Esophagus (tissue), 2 donors: ENCODE results near the gene FSHR. TPM values are rescaled to one million over a fixed set of nuclear protein-coding genes. Genes with fewer than 3 reads are reported as not detected.

ENCODE experiments used
- H3K27ac ChIP-seq, 2 donors: one replicate each; pipeline ENCODE4 v1.5.1; 2013; ENCODE audit warnings: low read depth in 2 of 2, mild to moderate bottlenecking in 2 of 2, inconsistent platforms in 1 of 2, low read length in 1 of 2, moderate library complexity in 1 of 2
- H3K27me3 ChIP-seq, 2 donors: one replicate each; pipeline ENCODE4 v1.6.1; 2013; ENCODE audit warnings: low read length in 2 of 2, control low read depth in 1 of 2, mild to moderate bottlenecking in 1 of 2; ENCODE audit not compliant: insufficient read depth in 2 of 2, control insufficient read depth in 1 of 2
- H3K36me3 ChIP-seq, 2 donors: one replicate each; pipeline ENCODE4 v1.6.1; 2013; ENCODE audit warnings: low read length in 1 of 2; ENCODE audit not compliant: control insufficient read depth in 2 of 2, insufficient read depth in 2 of 2
- H3K4me1 ChIP-seq, 2 donors: one replicate each; pipeline ENCODE4 v1.6.1; 2013; ENCODE audit warnings: low read length in 1 of 2; ENCODE audit not compliant: control insufficient read depth in 2 of 2, insufficient read depth in 2 of 2
- H3K4me3 ChIP-seq, 2 donors: one replicate each; pipeline ENCODE4 v1.5.1; 2013; ENCODE audit warnings: low read length in 2 of 2, mild to moderate bottlenecking in 2 of 2, low read depth in 1 of 2, moderate library complexity in 1 of 2
- H3K9me3 ChIP-seq, 2 donors: one replicate each; pipeline ENCODE4 v1.6.1; 2013; ENCODE audit warnings: mild to moderate bottlenecking in 2 of 2, low read depth in 1 of 2, low read length in 1 of 2, moderate library complexity in 1 of 2; ENCODE audit not compliant: control insufficient read depth in 2 of 2, insufficient read depth in 1 of 2
- WGBS, 2 donors: extraction: QIAGEN DNeasy Blood & Tissue Kit; methylation state at CpG; one replicate each; pipeline ENCODE4 v1.1.7; 2013; 5-methylcytosine and 5-hydroxymethylcytosine counted together
- polyA plus RNA-seq, 2 donors: library from polyadenylated mRNA; stranded (reverse); fragments of 200-250 nt; gene quantifications; one replicate each; pipeline ENCODE4 v1.2.3, GENCODE V29; 2013
- donor health status: healthy with polysubstance abuse.
- donor health status: Bipolar disorder and iron deficiency.

FSHR gene
- polyA plus RNA-seq, 2 donors, result 0.01 TPM; not detected in 1

GRCh38 chr2:49080681-49081080 is 73.6 kb downstream of the FSHR start:
- Histone ChIP-seq H3K27ac (no peak overlapping the region), H3K27me3 (no peaks in the 10 kb centered on the region), H3K4me3 (no peak overlapping the region), H3K9me3 (no peaks in the 10 kb centered on the region), H3K36me3 (no peaks in the 10 kb centered on the region), H3K4me1 (no peaks in the 10 kb centered on the region)
- 60 to 77% methylated on average over 2 of the region's 2 CpGs for WGBS, 2 donors

GRCh38 chr2:49070716-49071115 is 83.6 kb downstream of the FSHR start:
- H3K27ac ChIP-seq, result no peak overlapping the region
- H3K4me1 ChIP-seq, result no peaks in the 10 kb centered on the region
- WGBS, 2 donors, result 48 to 56% methylated on average over 2 of the region's 2 CpGs
- H3K27me3 ChIP-seq, result no peaks in the 10 kb centered on the region
- no peaks in the 10 kb centered on the region for H3K36me3 ChIP-seq
- no peaks in the 10 kb centered on the region for H3K9me3 ChIP-seq
- H3K4me3 ChIP-seq, result no peak overlapping the region

- 16 to 18% methylated on average over 1 of the region's 1 CpG for WGBS, 2 donors
These were observed 84.5 kb downstream of the FSHR start for GRCh38 chr2:49069829-49070228.

GRCh38 chr2:49068613-49069012 is 85.7 kb downstream of the FSHR start:
- Histone ChIP-seq H3K36me3 (no peaks in the 10 kb centered on the region), H3K27me3 (no peaks in the 10 kb centered on the region), H3K4me1 (no peaks in the 10 kb centered on the region), H3K27ac (no peak overlapping the region), H3K9me3 (no peaks in the 10 kb centered on the region), H3K4me3 (no peak overlapping the region)

More at GRCh38 chr2:49069829-49070228, 84.5 kb downstream of the FSHR start:
- H3K36me3 ChIP-seq, result no peaks in the 10 kb centered on the region
- H3K27me3 ChIP-seq, result no peaks in the 10 kb centered on the region
- H3K4me3 ChIP-seq, result no peak overlapping the region
- no peaks in the 10 kb centered on the region for H3K9me3 ChIP-seq
- H3K4me1 ChIP-seq, result no peaks in the 10 kb centered on the region
- H3K27ac ChIP-seq, result no peak overlapping the region

GRCh38 chr2:49067971-49068370 is 86.3 kb downstream of the FSHR start:
- Histone ChIP-seq H3K4me1 (no peaks in the 10 kb centered on the region), H3K27ac (no peak overlapping the region), H3K9me3 (no peaks in the 10 kb centered on the region), H3K27me3 (no peaks in the 10 kb centered on the region), H3K4me3 (no peak overlapping the region), H3K36me3 (no peaks in the 10 kb centered on the region)
- WGBS, 2 donors, result 71 to 79% methylated on average over 2 of the region's 2 CpGs

- Histone ChIP-seq H3K4me1 (no peaks in the 10 kb centered on the region), H3K4me3 (no peak overlapping the region), H3K27ac (no peak overlapping the region), H3K36me3 (no peaks in the 10 kb centered on the region), H3K9me3 (peaks cover 0 to 6% of the 10 kb centered on the region in 2 donors), H3K27me3 (no peaks in the 10 kb centered on the region)
- WGBS, 2 donors, result 31 to 46% methylated on average over 2 of the region's 2 CpGs
These were observed 101.2 kb downstream of the FSHR start for GRCh38 chr2:49053156-49053555.

GRCh38 chr2:49050265-49050664 is 104.0 kb downstream of the FSHR start:
- no peaks in the 10 kb centered on the region for H3K36me3 ChIP-seq
- peaks cover 0 to 6% of the 10 kb centered on the region in 2 donors for H3K9me3 ChIP-seq
- no peaks in the 10 kb centered on the region for H3K4me1 ChIP-seq
- no peak overlapping the region for H3K27ac ChIP-seq
- H3K27me3 ChIP-seq, result no peaks in the 10 kb centered on the region
- H3K4me3 ChIP-seq, result no peak overlapping the region

- H3K9me3 ChIP-seq, result peaks cover 0 to 2% of the 10 kb centered on the region in 2 donors
- H3K36me3 ChIP-seq, result no peaks in the 10 kb centered on the region
- no peak overlapping the region for H3K4me3 ChIP-seq
- no peaks in the 10 kb centered on the region for H3K4me1 ChIP-seq
- no peak overlapping the region for H3K27ac ChIP-seq
- no peaks in the 10 kb centered on the region for H3K27me3 ChIP-seq
- 67 to 73% methylated on average over 1 of the region's 1 CpG for WGBS, 2 donors
These were observed 105.2 kb downstream of the FSHR start for GRCh38 chr2:49049161-49049560.

- no peaks in the 10 kb centered on the region for H3K36me3 ChIP-seq
- 74 to 85% methylated on average over 1 of the region's 1 CpG for WGBS, 2 donors
These were observed 109.2 kb downstream of the FSHR start for GRCh38 chr2:49045083-49045482.

GRCh38 chr2:49044350-49045079 is 109.8 kb downstream of the FSHR start:
- Histone ChIP-seq H3K27ac (no peak overlapping the region), H3K9me3 (no peaks in the 10 kb centered on the region), H3K4me1 (no peaks in the 10 kb centered on the region), H3K27me3 (no peaks in the 10 kb centered on the region), H3K36me3 (no peaks in the 10 kb centered on the region), H3K4me3 (no peak overlapping the region)
- WGBS, 2 donors, result 20 to 21% methylated on average over 1 of the region's 1 CpG

More at GRCh38 chr2:49045083-49045482, 109.2 kb downstream of the FSHR start:
- Histone ChIP-seq H3K4me1 (no peaks in the 10 kb centered on the region), H3K9me3 (no peaks in the 10 kb centered on the region), H3K4me3 (no peak overlapping the region), H3K27me3 (no peaks in the 10 kb centered on the region), H3K27ac (no peak overlapping the region)
